PC-3 (cell line): ENCODE measurements around the gene EAF2.

Experiments used
- CTCF ChIP-seq: fragments of 300-600 bp; sonication (generic); conservative IDR thresholded peaks from 2 replicates; pipeline ENCODE4 v1.5.1; 2017; ENCODE audit warnings: antibody characterized with exemption, low read depth, mild to moderate bottlenecking, low read length
- EZH2phosphoT487 ChIP-seq: fragments of 300-600 bp; sonication (generic); IDR thresholded peaks from 2 replicates; pipeline ENCODE4 v1.6.1; 2018; ENCODE audit warnings: mild to moderate bottlenecking, antibody characterized with exemption, low read length, borderline replicate concordance

GRCh38 chr3:121844892-121845291, 9.9 kb downstream of the EAF2 start:
- TF ChIP-seq CTCF (no peak), EZH2phosphoT487 (no peak)
